OCI-LY3 (cell line): Measurements from ENCODE around the gene PBX4.

ENCODE experiments used
- CTCF ChIP-seq: fragments of 200-600, 300-600 bp; sonication (generic); IDR thresholded peaks from 2 replicates; pipeline ENCODE4 v1.5.1; 2014; ENCODE audit warnings: antibody characterized with exemption, low read length, low read depth
- EZH2phosphoT487 ChIP-seq: fragments of 200-600 bp; shearing (Covaris generic); IDR thresholded peaks from 2 replicates; pipeline ENCODE4 v1.6.1; 2018; ENCODE audit warnings: antibody characterized with exemption, mixed run types, low read depth

DNA sequence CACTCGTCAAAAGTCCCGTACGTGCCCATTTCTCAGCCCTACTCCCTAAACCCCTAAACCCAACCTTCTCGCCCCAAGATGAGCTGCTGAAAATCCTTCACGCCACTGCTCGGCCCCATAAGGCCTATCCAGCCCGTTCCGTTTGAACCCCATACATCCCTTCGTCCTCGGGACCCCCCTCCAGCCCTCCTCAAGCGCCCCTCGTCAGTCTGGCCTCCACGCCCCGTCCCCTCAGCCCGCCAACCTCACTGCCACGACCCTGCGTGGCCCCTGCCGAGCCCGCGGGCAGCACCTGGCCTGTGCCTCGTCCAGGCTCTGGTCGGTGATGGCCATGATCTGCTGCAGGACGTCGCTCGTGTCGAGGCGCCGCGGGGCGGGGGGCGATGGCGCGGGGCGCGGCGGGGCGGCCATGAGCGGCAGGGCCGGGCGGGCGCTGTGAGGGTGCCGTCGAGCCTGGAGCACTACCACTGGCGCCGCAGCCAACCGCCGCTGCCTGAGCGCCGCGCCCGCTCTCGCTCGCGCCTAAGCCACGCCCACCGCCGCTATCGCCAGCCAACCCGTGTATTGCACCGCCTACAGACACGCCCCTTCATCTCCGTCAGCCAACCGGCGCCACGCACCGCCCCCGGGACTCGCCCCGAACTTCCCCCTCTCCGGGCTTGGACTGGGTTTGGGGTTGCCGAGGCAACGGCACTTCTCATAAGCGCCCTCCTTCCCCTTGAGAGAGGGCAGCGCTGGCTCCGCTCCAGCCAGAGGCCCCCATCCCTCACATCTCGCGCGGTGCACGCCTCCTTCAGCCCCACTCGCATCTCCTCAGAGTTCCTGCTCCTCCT, at the start of gene PBX4:
- TF ChIP-seq CTCF (no peak), EZH2phosphoT487 (no peak)
